H1 (cell line): Measurements from ENCODE around the gene WDR33. TPM values are rescaled to one million over a fixed set of nuclear protein-coding genes. Genes with fewer than 3 reads are reported as not detected.
A peak's percentile ranks its signal among the peaks of the same experiment; 100 is the strongest.

Experiments used
- CTCF ChIA-PET: fragments of 300-600 bp; sonication (Branson Sonifier 250); formaldehyde crosslinking; loops from one replicate; lab custom pipeline; 2021; ENCODE audit not compliant: partially characterized antibody; lab: Charles Lee
- POLR2A ChIA-PET: fragments of 300-600 bp; sonication (Branson Sonifier 250); formaldehyde crosslinking; loops from one replicate; lab custom pipeline; 2021; ENCODE audit warnings: inconsistent platforms; ENCODE audit not compliant: partially characterized antibody; lab: Charles Lee
- DNase-seq, 2 experiments: peaks; one replicate each; pipeline versions ENCODE4 v3.0.0 to v3.0.0-alpha.2; 2010 to 2022; ENCODE audit warnings: low spot score in 2 of 2, low read depth in 1 of 2, mixed read lengths in 1 of 2
- FAIRE-seq: peaks from 2 replicates; lab custom pipeline; 2011; peaks lifted over from hg19 to GRCh38; lab: Jason Lieb, UNC
- H2AFZ ChIP-seq: 2 replicates; pipeline ENCODE4 v1.8.1; 2012; ENCODE audit warnings: low read length, inconsistent platforms
- H2AK5ac ChIP-seq: 2 replicates; pipeline ENCODE4 v1.6.1; 2013; ENCODE audit warnings: low read depth, low read length
- H2BK120ac ChIP-seq: replicated peaks from 2 replicates; pipeline ENCODE3; 2013; ENCODE audit warnings: low read depth, low read length, inconsistent platforms
- H2BK12ac ChIP-seq: 2 replicates; pipeline ENCODE4 v1.6.1; 2013; ENCODE audit warnings: low read depth, low read length
- H2BK15ac ChIP-seq: 2 replicates; pipeline ENCODE4 v1.6.1; 2013; ENCODE audit warnings: low read length
- H2BK20ac ChIP-seq: 2 replicates; pipeline ENCODE4 v1.6.1; 2013; ENCODE audit warnings: low read length
- H2BK5ac ChIP-seq: 2 replicates; pipeline ENCODE4 v1.6.1; 2013; ENCODE audit warnings: low read depth, low read length
- H3K14ac ChIP-seq: 2 replicates; pipeline ENCODE4 v1.6.1; 2013; ENCODE audit warnings: inconsistent platforms; ENCODE audit not compliant: insufficient read length
- H3K18ac ChIP-seq: 2 replicates; pipeline ENCODE4 v1.6.1; 2013; ENCODE audit warnings: low read length; ENCODE audit errors: extremely low read depth
- H3K23ac ChIP-seq: 2 replicates; pipeline ENCODE4 v1.6.1; 2013; ENCODE audit warnings: inconsistent platforms; ENCODE audit not compliant: insufficient read length
- H3K23me2 ChIP-seq: 2 replicates; pipeline ENCODE4 v1.6.1; 2013; ENCODE audit warnings: low read depth, low read length
- H3K27ac ChIP-seq: 2 replicates; pipeline ENCODE4 v1.6.1; 2011; ENCODE audit warnings: low read depth, low read length, inconsistent platforms
- H3K27me3 ChIP-seq, 4 experiments: replicated peaks in 1 of 4; 1 replicate in 1 of 4; 2 replicates in 3 of 4; pipeline versions ENCODE4 v1.6.1 to v1.8.1; 2011 to 2013; ENCODE audit warnings: low read length in 3 of 4, mild to moderate bottlenecking in 3 of 4, inconsistent platforms in 2 of 4, mixed read lengths in 2 of 4, moderate library complexity in 1 of 4; ENCODE audit not compliant: control insufficient read depth in 3 of 4, insufficient read depth in 3 of 4; ENCODE audit errors: extremely low read depth in 1 of 4
- H3K36me3 ChIP-seq, 4 experiments: 2 replicates each; pipeline versions ENCODE4 v1.6.1 to v1.8.1; 2011 to 2013; ENCODE audit warnings: mild to moderate bottlenecking in 4 of 4, low read length in 3 of 4, moderate library complexity in 2 of 4, control low read depth in 1 of 4, inconsistent platforms in 1 of 4; ENCODE audit not compliant: insufficient read depth in 4 of 4, control insufficient read depth in 2 of 4
- H3K4ac ChIP-seq: replicated peaks from 2 replicates; pipeline ENCODE3; 2013; ENCODE audit warnings: low read length, low read depth, mixed read lengths, inconsistent platforms; ENCODE audit not compliant: insufficient read length
- H3K4me1 ChIP-seq, 4 experiments: replicated peaks in 1 of 4; 1 replicate in 1 of 4; 2 replicates in 3 of 4; pipeline versions ENCODE4 v1.6.1 to v1.8.1; 2011 to 2013; ENCODE audit warnings: low read length in 3 of 4, inconsistent platforms in 2 of 4, mixed read lengths in 1 of 4; ENCODE audit not compliant: insufficient read depth in 4 of 4, control insufficient read depth in 3 of 4
- H3K4me2 ChIP-seq, 2 experiments: 2 replicates each; pipeline versions ENCODE4 v1.6.1 to v1.8.1; 2011 to 2013; ENCODE audit warnings: low read depth in 2 of 2, low read length in 2 of 2, control low read depth in 1 of 2, inconsistent platforms in 1 of 2, mild to moderate bottlenecking in 1 of 2; ENCODE audit not compliant: insufficient read depth in 1 of 2
- H3K4me3 ChIP-seq, 4 experiments: fragments of 200-600, 300-600 bp in 1 of 4; sonication (generic), shearing (Covaris generic), sonication (Bioruptor Twin) in 1 of 4; 2 replicates each; pipeline versions ENCODE4 v1.5.1 to v1.8.1; 2011 to 2016; ENCODE audit warnings: low read length in 4 of 4, low read depth in 3 of 4, control low read depth in 2 of 4, inconsistent platforms in 2 of 4, mild to moderate bottlenecking in 2 of 4, mixed read lengths in 1 of 4, moderate library complexity in 1 of 4; ENCODE audit not compliant: insufficient read depth in 2 of 4; ENCODE audit errors: extremely low read depth in 1 of 4
- H3K56ac ChIP-seq: replicated peaks from 2 replicates; pipeline ENCODE3; 2013; ENCODE audit warnings: low read depth, mild to moderate bottlenecking, mixed read lengths, low read length, inconsistent platforms; ENCODE audit not compliant: insufficient read length
- H3K79me1 ChIP-seq: 2 replicates; pipeline ENCODE4 v1.6.1; 2013; ENCODE audit warnings: low read depth, low read length, control low read depth
- H3K79me2 ChIP-seq, 2 experiments: 2 replicates each; pipeline versions ENCODE4 v1.6.1 to v1.8.1; 2012 to 2013; ENCODE audit warnings: low read length in 2 of 2, mild to moderate bottlenecking in 2 of 2, inconsistent platforms in 1 of 2; ENCODE audit not compliant: insufficient read depth in 2 of 2, control insufficient read depth in 1 of 2
- H3K9ac ChIP-seq, 4 experiments: replicated peaks in 1 of 4; 1 replicate in 1 of 4; 2 replicates in 3 of 4; pipeline versions ENCODE4 v1.6.1 to v1.8.1; 2011 to 2013; ENCODE audit warnings: low read depth in 3 of 4, low read length in 3 of 4, control low read depth in 2 of 4, mild to moderate bottlenecking in 2 of 4, moderate library complexity in 2 of 4, inconsistent platforms in 1 of 4; ENCODE audit errors: extremely low read depth in 1 of 4
- H3K9me3 ChIP-seq, 2 experiments: 2 replicates each; pipeline versions ENCODE4 v1.6.1 to v1.8.1; 2012 to 2013; ENCODE audit warnings: mild to moderate bottlenecking in 2 of 2, moderate library complexity in 2 of 2, control low read depth in 1 of 2, inconsistent platforms in 1 of 2, low read depth in 1 of 2, low read length in 1 of 2, mixed read lengths in 1 of 2; ENCODE audit not compliant: insufficient read depth in 2 of 2
- H4K20me1 ChIP-seq, 2 experiments: replicated peaks in 1 of 2; 2 replicates each; pipeline versions ENCODE3 to v1.8.1; 2011 to 2013; ENCODE audit warnings: inconsistent platforms in 2 of 2, low read length in 2 of 2, mild to moderate bottlenecking in 1 of 2; ENCODE audit not compliant: insufficient read depth in 2 of 2, control insufficient read depth in 1 of 2
- H4K5ac ChIP-seq: 2 replicates; pipeline ENCODE4 v1.6.1; 2013; ENCODE audit warnings: low read length, low read depth, mixed read lengths, inconsistent platforms; ENCODE audit not compliant: insufficient read length
- H4K8ac ChIP-seq: 2 replicates; pipeline ENCODE4 v1.8.0; 2013; ENCODE audit warnings: mild to moderate bottlenecking, moderate library complexity, low read length, inconsistent platforms; ENCODE audit not compliant: insufficient read depth; ENCODE audit errors: extremely low read depth
- H4K91ac ChIP-seq: replicated peaks from 2 replicates; pipeline ENCODE3; 2013; ENCODE audit warnings: low read length, mixed read lengths, inconsistent platforms; ENCODE audit not compliant: insufficient read length
- ASH2L ChIP-seq: fragments of 200-600, 300-600 bp; sonication (generic); IDR thresholded peaks from one replicate; pipeline ENCODE4 v1.7.1; 2017; ENCODE audit warnings: low read length
- CREB1 ChIP-seq: IDR thresholded peaks from 2 replicates; pipeline ENCODE4 v1.6.1; 2012; ENCODE audit warnings: inconsistent platforms
- POLR2A ChIP-seq, 2 experiments: IDR thresholded peaks; 1 replicate in 1 of 2; 2 replicates in 1 of 2; pipeline ENCODE4 v1.6.1; 2011; ENCODE audit warnings: low read depth in 2 of 2, low read length in 2 of 2, mild to moderate bottlenecking in 2 of 2; ENCODE audit errors: control extremely low read depth in 1 of 2
- SP1 ChIP-seq: IDR thresholded peaks from 2 replicates; pipeline ENCODE4 v1.6.1; 2011; ENCODE audit warnings: low read depth, low read length
- TAF1 ChIP-seq: IDR thresholded peaks from 2 replicates; pipeline ENCODE4 v1.6.1; 2011; ENCODE audit warnings: mild to moderate bottlenecking, low read depth, low read length
- TCF12 ChIP-seq: IDR thresholded peaks from 2 replicates; pipeline ENCODE4 v1.6.1; 2011; ENCODE audit warnings: low read depth, mild to moderate bottlenecking, low read length
- WGBS, 2 experiments: shearing (Covaris generic) in 1 of 2; methylation state at CpG; one replicate each; pipeline versions ENCODE4 v1.1.6 to v1.1.7; 2013 to 2015; ENCODE audit warnings: low lambda C conversion rate in 2 of 2, mixed read lengths in 2 of 2, inconsistent platforms in 1 of 2, low coverage in 1 of 2, missing lambda C conversion rate in 1 of 2; ENCODE audit not compliant: insufficient replicate concordance in 2 of 2, insufficient coverage in 1 of 2, insufficient read length in 1 of 2; ENCODE audit errors: extremely low coverage in 1 of 2, missing lambda C conversion rate in 1 of 2; 5-methylcytosine and 5-hydroxymethylcytosine counted together
- polyA plus RNA-seq, 7 experiments: library from polyadenylated mRNA; depleted of rRNA in 3 of 7; stranded (reverse) in 5 of 7; unstranded in 2 of 7; fragments of >200 nt in 5 of 7; fragments of 200-250 nt in 2 of 7; gene quantifications; 1 replicate in 5 of 7; 2 replicates in 1 of 7; 4 replicates in 1 of 7; pipeline versions ENCODE4 v1.2.1 to v1.2.3, GENCODE V29; 2011 to 2013; ENCODE audit warnings: missing spikeins in 2 of 7, mixed read lengths in 2 of 7
- total RNA-seq: library from RNA; stranded (reverse); fragmentation: NEBNext Ultra II Directional; extraction: Animal tissue kit (Norgen Biotek cat#: 25700); gene quantifications from 2 replicates; pipeline ENCODE4 v1.2.1, GENCODE V29; 2021

The WDR33 gene
- total and polyA plus RNA-seq, 2 of the 8 experiments (the other 6 are each of a cell fraction or from before 2014, with no cell fraction given), result 18.1 to 82.7 TPM

- no peak for FAIRE-seq
Measured at GRCh38 chr2:127829845-127830246, 18.9 kb upstream of the WDR33 start.

More at GRCh38 chr2:127829845-127830246, 18.9 kb upstream of the WDR33 start:
- H3K4me2 ChIP-seq, result peak overlapping the region; percentile 14 to 30; a peak in 2 of 4 replicates
- H2BK5ac ChIP-seq, result peak overlapping the region; percentile 47; the same call in 1 of the 2 replicates
- peak overlapping the region in 1 of 4 experiments; percentile 6; a peak in 2 of 7 replicates for H3K9ac ChIP-seq
- H2BK15ac ChIP-seq, result no peak overlapping the region
- H3K18ac ChIP-seq, result no peak overlapping the region; the same call in 1 of the 2 replicates
- no peak overlapping the region for H3K23ac ChIP-seq
- peak overlapping the region; percentile 65 for H4K5ac ChIP-seq
- H3K4me3 ChIP-seq, result no peak overlapping the region
- H3K4me1 ChIP-seq, result peaks cover 0 to 6% (median 0%) of the 10 kb centered on the region in 4 experiments; a peak in 2 of 7 replicates
- H3K56ac ChIP-seq, result peak overlapping the region; percentile 38
- ChIA-PET CTCF (interaction anchor here (1.1 to 1.4 kb wide), 3 partner anchors 10 to 29 kb away, joined by 3 to 4 read pairs (median 3); no protein-coding TSS in a partner anchor), POLR2A (interaction anchor here (1.1 to 2.4 kb wide), 9 partner anchors 8 to 110 kb away, joined by 3 to 11 read pairs (median 5); partner anchors contain the start of genes POLR2D and WDR33)
- H3K9me3 ChIP-seq, result peaks cover 23 to 29% of the 10 kb centered on the region in 2 experiments
- no peak overlapping the region for H3K14ac ChIP-seq
- peak overlapping the region; percentile 22 for H4K91ac ChIP-seq
- H2AFZ ChIP-seq, result peak overlapping the region; percentile 60
- no peaks in the 10 kb centered on the region for H3K79me2 ChIP-seq
- H2BK120ac ChIP-seq, result peak overlapping the region; percentile 69
- H2AK5ac ChIP-seq, result no peak overlapping the region
- no peaks in the 10 kb centered on the region for H4K20me1 ChIP-seq
- no peaks in the 10 kb centered on the region for H3K79me1 ChIP-seq
- no peaks in the 10 kb centered on the region for H3K23me2 ChIP-seq
- TF ChIP-seq CREB1 (no peak), TAF1 (0 out of 2 replicates have a peak, but pooled peaks have one; percentile 34), ASH2L (peak; percentile 49), SP1 (0 out of 2 replicates have a peak, but pooled peaks have one; percentile 23), POLR2A (IDR thresholded peaks at IDR 0.05; ENCODE audit: control extremely low read depth in 1 of 2, low read depth in 2 of 2, low read length in 2 of 2) (peak in 1 of 2 experiments; percentile 29; a peak in 1 of 3 replicates), TCF12 (0 out of 2 replicates have a peak, but pooled peaks have one; percentile 51)
- H3K27me3 ChIP-seq, result no peaks in the 10 kb centered on the region
- DNase-seq, result peak in 1 of 2 experiments; percentile 27
- 49% methylated on average over 5 of the region's 5 CpGs; no CpG with 5 or more reads in 1 of the 2 experiments for WGBS, 2 experiments
- no peak overlapping the region; the same call in 1 of the 2 replicates for H2BK12ac ChIP-seq
- H3K27ac ChIP-seq, result peak overlapping the region; percentile 19; the same call in 1 of the 2 replicates
- no peak overlapping the region for H3K4ac ChIP-seq
- no peak overlapping the region for H4K8ac ChIP-seq
- H3K36me3 ChIP-seq, result peaks cover 0 to 2% (median 0%) of the 10 kb centered on the region in 4 experiments; a peak in 1 of 8 replicates
- no peak overlapping the region for H2BK20ac ChIP-seq
